Coronary artery (tissue), 2 donors: ENCODE measurements around the gene GIMAP2.
A peak's percentile ranks its signal among the peaks of the same experiment; 100 is the strongest.
"Not testable (repeated sequence)": the region's sequence is repeated elsewhere in the genome, so short reads cannot be mapped to it uniquely, and the experiment has no call there.

ENCODE experiments used
- DNase-seq: peaks from one replicate; pipeline ENCODE4 v3.0.0-alpha.2; 2017; ENCODE audit warnings: low spot score
- H3K27ac ChIP-seq, 2 donors: fragments of 200-600 bp; sonication (generic); one replicate each; pipeline ENCODE4 v1.5.1; 2016 to 2019
- H3K4me3 ChIP-seq: fragments of 200-600 bp; sonication (generic); 2 replicates; pipeline ENCODE4 v1.5.1; 2016; ENCODE audit warnings: mild to moderate bottlenecking, moderate library complexity
- TF ChIP-seq, protein P1 (sequence below): fragments of 200-600 bp; sonication (generic); IDR thresholded peaks from one replicate; pipeline ENCODE4 v1.5.1; 2019; ENCODE audit warnings: antibody characterized with exemption

GIMAP2 gene

DNA sequence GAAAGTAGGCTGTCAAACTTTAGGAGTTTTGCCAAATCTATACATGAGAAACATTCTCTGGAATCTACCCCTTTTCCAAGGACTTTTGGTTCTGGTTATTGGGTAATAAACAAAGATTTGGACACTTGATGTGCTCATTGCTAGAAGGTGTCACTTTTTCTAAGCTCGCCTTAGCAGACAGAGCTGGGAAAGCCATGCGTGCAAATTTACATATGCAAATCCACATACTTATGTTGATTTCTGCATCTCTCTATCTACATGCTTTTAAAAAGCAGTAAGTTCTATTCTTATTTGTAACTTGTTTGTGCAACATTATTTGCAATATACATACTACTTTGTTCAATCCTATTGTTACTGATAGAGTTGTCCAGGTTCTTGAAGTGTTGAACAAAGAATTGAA, 30.8 kb upstream of the GIMAP2 start:
- TF ChIP-seq, protein P1, sequence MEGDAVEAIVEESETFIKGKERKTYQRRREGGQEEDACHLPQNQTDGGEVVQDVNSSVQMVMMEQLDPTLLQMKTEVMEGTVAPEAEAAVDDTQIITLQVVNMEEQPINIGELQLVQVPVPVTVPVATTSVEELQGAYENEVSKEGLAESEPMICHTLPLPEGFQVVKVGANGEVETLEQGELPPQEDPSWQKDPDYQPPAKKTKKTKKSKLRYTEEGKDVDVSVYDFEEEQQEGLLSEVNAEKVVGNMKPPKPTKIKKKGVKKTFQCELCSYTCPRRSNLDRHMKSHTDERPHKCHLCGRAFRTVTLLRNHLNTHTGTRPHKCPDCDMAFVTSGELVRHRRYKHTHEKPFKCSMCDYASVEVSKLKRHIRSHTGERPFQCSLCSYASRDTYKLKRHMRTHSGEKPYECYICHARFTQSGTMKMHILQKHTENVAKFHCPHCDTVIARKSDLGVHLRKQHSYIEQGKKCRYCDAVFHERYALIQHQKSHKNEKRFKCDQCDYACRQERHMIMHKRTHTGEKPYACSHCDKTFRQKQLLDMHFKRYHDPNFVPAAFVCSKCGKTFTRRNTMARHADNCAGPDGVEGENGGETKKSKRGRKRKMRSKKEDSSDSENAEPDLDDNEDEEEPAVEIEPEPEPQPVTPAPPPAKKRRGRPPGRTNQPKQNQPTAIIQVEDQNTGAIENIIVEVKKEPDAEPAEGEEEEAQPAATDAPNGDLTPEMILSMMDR: no peak
- Histone ChIP-seq H3K4me3 (no peak overlapping the region), H3K27ac (no peak overlapping the region)
- DNase-seq: no peak

DNA sequence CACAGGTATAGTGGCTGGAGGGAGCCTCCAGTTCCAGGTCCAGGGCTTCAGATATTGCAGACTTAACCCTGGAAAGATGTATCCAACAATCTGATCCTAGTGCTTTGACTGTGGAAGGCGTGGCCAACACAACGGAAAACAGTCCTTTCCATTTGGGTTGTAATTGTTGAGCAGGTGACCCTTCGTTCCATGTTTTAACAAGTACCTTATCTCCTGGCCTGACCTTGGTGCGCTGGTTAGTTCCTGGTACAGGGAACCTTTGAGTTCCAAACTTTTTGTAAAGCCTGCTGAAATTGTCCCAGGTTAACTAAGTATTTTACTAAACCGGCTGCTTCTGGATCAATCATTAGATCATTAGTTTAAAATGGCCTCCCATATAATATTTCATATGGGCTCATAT, 29.5 kb upstream of the GIMAP2 start:
- H3K27ac ChIP-seq: no peak overlapping the region
- no peak overlapping the region for H3K4me3 ChIP-seq
- no peak for DNase-seq
- TF ChIP-seq, protein P1: no peak

DNA sequence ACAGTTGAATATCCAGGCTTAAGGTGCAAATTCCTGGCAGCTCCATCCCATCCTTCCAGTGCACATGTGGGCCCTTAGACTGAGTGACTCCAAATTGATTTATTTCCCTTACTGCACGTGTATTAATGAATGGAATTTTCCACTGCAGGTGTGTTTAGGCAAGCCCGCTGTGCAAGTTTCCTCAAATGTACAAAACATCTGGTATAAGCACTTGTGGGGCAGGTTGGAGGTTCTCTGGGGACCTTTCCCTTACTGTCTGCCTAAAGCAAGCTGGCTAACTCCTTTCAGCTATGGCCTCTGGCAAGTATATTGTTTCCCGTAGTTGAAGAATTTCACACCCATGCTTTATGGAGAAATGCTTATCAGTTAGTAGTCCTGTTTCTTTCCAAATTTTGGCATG, 28.0 kb upstream of the GIMAP2 start:
- H3K4me3 ChIP-seq: no peak overlapping the region
- H3K27ac ChIP-seq: no peak overlapping the region

DNA sequence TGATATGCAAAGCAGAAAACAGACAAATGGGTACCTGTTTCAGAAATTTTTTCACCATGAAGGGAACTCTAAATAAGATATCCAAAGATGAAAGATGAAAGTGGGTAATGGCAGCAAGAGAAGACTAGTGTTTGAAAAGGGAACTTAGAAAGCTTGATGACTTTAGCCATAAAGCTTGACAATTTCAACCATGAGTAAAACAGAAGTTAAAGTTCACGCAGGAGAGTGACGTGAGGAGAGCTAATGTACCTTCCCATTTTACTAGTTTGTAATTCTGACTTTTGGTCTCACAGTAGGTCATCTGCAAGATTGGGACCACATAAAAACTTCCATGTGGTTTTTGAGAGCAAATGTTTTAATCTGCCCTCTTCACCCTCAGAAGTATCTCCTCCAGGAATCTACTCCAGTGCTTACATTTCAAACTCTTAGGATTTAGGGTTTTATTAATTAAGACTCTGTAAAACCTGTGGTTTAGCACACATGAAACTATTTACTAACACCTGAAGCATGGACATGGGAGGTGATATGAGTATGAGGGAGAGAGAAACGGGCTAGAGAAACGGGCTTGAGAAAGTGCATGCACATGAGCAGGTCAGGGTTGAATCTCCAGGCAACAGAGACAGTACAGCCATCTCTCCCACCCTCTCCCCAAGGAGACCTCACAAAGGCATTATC, 24.4 kb upstream of the GIMAP2 start:
- TF ChIP-seq, protein P1: no peak
- H3K27ac ChIP-seq: no peak overlapping the region
- no peak overlapping the region for H3K4me3 ChIP-seq
- no peak for DNase-seq

More for the DNA sequence above, 28.0 kb upstream of the GIMAP2 start:
- TF ChIP-seq, protein P1: no peak
- DNase-seq: no peak

DNA sequence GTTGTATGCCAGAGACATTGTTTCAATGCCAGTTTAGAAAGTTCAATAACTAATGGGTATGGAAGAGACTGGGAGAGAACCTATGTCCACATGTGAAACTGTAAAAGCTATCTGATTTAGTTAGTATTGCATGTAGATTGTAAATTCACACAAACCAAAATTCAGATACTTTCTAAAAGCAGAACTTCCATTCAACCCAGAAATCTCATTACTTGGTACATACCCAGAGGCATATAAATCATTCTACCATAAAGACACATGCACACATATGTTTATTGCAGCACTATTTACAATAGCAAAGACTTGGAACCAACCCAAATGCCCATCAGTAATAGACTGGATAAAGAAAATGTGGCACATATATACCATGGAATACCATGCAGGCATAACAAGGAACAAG, 22.7 kb upstream of the GIMAP2 start:
- H3K27ac ChIP-seq, H3K4me3 ChIP-seq, DNase-seq: not testable (repeated sequence)

DNA sequence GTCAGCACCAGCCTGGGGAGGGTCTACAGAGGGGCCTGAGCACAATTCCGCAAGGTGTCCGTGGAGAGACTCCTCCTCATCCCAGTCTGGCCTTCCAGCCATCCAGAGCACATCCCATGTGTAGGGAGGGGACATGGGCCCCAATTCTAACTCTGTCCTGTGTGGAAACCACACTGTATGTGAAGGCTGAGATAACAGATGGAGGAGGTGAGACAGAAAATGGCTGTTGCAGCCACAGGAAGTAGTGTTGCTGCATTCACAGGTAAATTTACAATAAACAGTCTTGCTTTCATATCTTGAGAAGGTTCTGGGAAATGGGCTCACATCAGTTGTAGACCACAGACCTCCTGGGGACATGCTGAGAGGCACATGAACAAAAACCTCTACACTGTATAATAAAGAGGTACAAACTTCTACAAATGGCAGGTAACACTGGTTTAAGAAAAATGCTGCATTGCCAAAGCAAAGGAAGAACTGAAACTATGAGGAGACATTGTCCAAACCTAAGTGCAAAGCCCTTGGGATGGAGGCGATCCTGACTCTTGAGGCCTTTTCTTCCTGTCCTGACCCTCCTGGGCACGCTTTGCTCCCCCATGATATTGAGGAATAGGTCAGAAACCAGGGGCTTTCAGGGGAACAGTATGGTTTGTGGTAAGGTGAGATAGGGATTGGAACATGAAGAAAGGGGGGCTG, 21.6 kb upstream of the GIMAP2 start:
- H3K27ac ChIP-seq: peak overlapping the region in 1 of 2 donors; percentile 10
- DNase-seq: no peak
- TF ChIP-seq, protein P1: no peak
- no peak overlapping the region for H3K4me3 ChIP-seq

DNA sequence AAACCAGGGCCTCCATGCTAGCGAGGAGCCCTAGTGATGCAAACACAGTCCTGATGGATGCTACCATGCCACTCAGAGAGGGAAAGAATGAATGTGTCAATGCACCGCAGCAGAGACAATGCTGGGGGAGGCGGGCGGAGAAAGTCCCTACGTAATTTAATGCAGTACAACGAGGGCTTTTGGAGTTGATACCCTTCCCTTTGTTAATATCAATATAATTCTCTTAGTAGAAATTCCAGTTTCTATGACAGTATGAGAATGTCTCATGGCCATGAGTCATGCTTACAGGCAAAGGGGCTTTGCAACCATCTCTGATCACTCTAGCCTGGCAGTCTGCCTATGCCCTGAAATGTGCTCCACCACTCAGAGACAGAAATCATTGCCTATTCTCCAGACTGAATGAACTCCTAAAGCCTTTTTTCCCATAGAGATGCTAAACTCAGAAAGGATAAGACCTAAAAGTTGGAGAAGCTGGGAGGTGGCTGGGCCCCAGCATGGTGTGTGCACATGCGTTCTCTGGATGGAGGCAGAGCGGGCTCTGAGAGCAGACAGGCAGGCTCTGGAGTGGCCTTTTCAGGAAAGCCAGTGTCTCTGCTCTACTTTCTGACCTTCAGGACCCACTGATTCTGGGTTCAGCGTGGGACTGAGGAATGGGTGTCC, 20.3 kb upstream of the GIMAP2 start:
- H3K4me3 ChIP-seq: no peak overlapping the region
- TF ChIP-seq, protein P1: no peak
- DNase-seq: no peak
- peak overlapping the region in 1 of 2 donors; percentile 32 for H3K27ac ChIP-seq
